Ramos (cell line): ENCODE data around the gene TMEM273.
"Not testable (repeated sequence)": the region's sequence is repeated elsewhere in the genome, so short reads cannot be mapped to it uniquely, and the experiment has no call there.

ENCODE experiments used
- in situ Hi-C: fragments of 300-500 bp; cut with MboI; formaldehyde crosslinking; loops from one replicate; pipeline ENCODE4 v1.14.3; 2022; ENCODE audit warnings: low sequenced_read_pairs; ENCODE audit not compliant: unreplicated experiment

TMEM273 gene

GRCh38 chr10:49207113-49207512, 18.9 kb upstream of the TMEM273 start:
- in situ Hi-C loops, result no loop called here

GRCh38 chr10:49205206-49205605, 17.0 kb upstream of the TMEM273 start:
- in situ Hi-C loops, result no loop called here

GRCh38 chr10:49204119-49204518, 15.9 kb upstream of the TMEM273 start:
- in situ Hi-C loops, result no loop called here

- in situ Hi-C loops, result no loop called here
These were observed 14.1 kb upstream of the TMEM273 start for GRCh38 chr10:49202266-49202665.

- in situ Hi-C loops, result no loop called here
These were observed 12.7 kb upstream of the TMEM273 start for GRCh38 chr10:49200854-49201253.

- in situ Hi-C loops, result no loop called here
These were observed 9.0 kb upstream of the TMEM273 start for GRCh38 chr10:49197171-49197570.

- in situ Hi-C loops, result not testable (repeated sequence)
These were observed 7.7 kb upstream of the TMEM273 start for GRCh38 chr10:49195864-49196263.

GRCh38 chr10:49194212-49194920, 6.2 kb upstream of the TMEM273 start:
- in situ Hi-C loops, result no loop called here

DNA sequence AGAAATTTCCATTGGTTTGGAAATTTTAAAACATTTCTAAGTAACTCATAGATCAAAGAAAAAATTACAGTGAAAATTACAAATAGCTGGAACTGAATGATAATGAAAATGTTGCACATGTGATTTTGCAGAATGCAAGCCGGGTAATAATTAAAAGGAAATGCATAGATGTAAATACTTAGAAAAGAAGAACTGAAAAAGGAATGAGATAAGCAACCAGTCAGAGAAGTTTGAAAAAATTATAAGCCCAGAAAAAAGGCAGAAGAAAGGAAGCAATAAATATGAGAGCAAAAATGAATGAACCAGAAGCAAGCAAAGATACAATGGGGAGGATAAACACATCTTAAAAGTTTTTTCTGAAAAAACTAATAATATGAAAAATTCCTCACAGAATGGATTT, 3.2 kb upstream of the TMEM273 start:
- in situ Hi-C loops, result no loop called here

DNA sequence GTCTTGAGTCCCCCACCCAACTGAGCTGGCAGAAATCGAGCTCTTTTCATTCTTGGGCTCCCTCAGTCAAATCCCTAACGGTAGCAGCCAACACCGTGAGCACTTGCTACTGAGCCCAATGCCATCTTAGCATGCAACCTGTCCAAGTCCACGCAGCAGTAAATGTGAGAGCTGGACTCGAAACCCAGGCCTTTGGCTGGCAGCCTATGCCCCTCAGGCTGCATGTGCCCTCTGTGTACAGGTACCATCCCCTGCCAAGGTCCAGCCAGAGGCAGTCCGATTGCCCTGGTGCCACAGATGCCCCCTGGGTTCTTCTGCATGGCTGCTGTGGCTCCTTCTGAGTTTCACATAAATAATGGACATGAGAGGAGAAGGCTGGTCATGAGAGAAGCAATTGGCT, 1.2 kb upstream of the TMEM273 start:
- in situ Hi-C loops, result no loop called here

- in situ Hi-C loops, result no loop called here
These were observed 1.1 kb downstream of the TMEM273 start for GRCh38 chr10:49187044-49187484.

DNA sequence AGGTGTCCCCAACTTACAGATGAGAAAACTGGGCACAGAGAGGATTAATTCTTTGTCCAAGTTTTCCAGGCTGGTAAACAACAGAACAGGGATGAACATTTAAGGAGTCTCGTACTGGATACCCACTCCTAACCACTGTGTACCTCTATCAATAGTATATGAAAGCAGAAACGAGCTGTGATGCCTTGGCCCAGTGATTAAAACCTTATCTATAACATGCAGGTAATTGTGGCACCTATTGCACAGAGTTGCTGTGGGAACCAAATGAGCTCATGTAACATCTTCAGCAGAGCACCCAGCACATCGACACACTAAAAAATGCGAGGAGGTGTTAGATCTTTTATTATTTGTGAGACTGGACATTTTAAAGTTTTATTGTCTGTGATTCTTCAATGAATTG, 1.6 kb downstream of the TMEM273 start:
- in situ Hi-C loops, result no loop called here

DNA sequence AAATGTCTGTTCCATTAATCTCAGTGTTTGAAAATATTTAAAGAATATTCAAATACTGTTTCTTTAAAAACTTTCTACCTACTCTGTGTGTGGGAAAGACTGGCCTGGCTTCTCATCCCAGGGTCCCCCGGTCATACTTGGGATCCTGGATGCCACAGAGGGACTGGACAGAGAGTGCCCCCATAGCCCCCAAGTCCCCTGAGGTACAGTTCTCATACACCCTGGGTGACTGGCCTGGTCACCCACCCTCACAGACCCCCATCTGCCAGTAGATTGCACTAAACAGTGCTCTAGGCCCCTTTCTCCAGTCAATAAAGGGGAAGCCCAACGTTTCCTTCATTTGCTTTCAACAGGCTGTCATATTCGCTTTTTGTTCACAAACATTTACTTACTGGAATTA, 3.0 kb downstream of the TMEM273 start:
- in situ Hi-C loops, result no loop called here

DNA sequence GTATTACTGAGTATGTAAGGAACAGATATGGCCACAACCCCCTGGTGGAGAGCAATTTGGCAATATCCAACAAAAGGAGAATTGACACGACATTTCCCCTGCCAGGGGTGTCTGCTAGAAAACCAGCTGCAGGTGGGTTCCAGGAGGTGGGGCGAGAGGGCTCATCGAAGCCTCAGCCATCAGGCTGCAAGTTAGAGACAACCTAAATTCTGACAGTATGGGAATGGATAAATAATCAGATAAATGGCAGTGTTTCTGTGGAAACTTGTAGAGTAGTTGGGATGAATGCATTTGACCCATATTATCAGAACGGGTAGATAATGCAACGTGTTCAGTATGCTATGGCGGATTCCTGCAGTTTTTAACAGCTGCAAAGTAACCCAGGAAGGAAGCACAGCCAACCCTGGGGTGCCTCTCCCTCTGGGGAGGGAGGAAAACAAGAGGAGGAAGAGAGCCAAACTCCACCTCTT, 3.5 kb downstream of the TMEM273 start:
- in situ Hi-C loops, result no loop called here

DNA sequence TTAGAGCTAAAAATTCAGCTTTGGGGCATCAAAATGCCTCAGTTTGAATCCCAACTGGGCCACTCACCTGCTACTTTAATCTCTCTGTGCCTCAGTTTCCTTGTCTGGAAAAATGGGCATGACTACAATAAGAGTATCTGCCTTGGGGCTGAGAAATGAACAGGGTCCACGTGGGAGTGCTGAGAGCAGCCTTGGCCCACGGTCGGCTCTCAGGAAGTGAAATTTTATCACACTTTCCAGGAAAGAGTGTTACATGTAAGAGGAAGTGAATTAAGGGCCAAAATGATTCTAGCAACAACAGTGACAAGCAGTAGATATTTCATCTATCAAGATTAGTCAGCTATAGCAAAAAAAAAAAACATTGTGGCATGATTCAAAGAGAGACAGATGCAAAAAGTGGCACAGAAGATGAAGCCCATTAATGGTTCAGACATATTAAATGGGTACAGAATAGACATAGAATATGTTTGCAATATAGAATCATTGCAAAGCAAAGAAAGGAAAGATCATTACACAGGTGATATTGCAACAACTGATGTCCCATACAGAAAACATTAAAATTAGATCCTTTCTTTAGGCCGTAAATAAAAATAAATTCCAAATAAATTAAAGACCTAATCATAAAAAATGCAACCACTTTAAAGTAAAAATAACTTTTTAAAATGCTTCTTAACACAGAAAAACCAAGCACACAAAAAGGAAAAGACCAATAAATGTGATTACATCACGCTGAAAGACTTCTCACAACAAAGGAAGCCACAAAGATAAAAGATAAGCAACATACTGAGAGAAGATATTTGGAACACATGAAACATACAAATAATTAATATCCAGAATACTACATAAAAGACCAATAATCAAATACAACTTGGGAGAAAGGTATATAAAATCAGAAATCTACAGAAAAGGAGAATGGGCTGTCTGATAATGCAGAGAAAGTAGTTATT, 4.3 kb downstream of the TMEM273 start:
- in situ Hi-C loops, result no loop called here

- in situ Hi-C loops, result no loop called here
These were observed 5.4 kb downstream of the TMEM273 start for GRCh38 chr10:49182776-49183175.

DNA sequence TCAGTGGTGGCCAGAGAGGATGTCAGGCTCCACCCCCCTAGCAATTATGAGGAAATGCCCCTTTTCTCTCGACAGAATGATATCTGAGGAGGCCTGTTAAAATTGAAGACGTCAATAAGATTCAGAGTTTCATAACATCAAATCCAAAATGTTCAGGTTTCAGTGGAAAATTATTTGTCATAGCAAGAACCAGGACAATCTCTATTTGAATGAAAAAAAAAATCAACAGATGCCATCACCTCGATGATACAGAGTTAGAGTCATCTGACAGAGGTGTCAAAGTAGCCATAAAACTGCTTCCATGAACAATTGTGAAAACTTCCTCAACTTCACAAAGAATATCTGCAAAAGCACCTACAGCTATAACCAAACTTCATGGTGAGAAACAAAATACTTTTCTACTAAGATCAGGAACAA, 7.7 kb downstream of the TMEM273 start:
- in situ Hi-C loops, result no loop called here

GRCh38 chr10:49179699-49180443, 8.3 kb downstream of the TMEM273 start:
- in situ Hi-C loops, result no loop called here

DNA sequence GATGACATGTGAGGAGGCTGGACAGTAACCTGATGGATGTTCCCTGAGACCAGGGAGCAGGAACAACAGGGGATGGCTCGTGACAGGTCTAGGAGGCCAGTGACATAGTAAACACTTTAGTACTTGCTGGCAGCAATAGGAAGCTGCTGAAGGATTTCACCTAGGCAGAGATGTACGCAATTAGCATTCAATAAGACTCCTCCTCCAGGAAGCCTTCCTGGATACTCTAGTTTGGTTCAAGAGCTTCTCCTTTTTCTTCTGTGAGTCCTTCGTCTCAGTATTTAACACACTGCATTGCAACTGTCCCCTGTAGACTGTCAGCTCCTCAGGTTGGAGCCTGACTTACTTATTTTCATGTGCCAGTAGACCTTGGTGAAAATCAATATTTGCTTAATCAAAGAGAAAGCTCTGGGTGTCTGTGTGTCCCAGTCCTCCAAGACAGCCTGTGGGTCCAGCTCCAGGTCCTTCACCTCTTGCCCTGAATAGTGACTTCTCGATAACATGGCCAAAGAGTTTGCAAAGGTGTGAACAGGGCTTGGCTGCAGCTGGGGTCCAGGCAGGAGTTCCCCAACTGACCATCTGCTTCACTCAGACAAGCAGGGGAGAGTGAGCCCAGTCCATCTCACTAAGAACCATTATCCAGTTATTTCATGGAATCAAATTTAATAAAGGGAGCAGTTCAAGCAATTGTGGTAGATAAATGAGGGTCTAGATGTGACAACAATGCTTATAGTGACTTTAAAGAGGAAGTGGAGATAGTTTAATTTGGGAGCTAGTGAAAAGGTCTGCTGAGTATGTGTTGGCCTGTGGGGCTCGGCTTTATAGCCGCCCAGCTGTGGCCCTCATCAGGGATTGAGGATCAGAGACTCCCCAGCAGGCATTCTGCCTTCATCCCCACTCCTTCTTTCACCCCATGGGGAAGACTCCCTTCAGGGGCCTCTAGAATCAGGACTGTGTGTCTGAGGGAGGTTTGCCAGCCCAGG, 9.4 kb downstream of the TMEM273 start:
- in situ Hi-C loops, result no loop called here
